Measurements from ENCODE around the gene HSPG2.

DNA sequence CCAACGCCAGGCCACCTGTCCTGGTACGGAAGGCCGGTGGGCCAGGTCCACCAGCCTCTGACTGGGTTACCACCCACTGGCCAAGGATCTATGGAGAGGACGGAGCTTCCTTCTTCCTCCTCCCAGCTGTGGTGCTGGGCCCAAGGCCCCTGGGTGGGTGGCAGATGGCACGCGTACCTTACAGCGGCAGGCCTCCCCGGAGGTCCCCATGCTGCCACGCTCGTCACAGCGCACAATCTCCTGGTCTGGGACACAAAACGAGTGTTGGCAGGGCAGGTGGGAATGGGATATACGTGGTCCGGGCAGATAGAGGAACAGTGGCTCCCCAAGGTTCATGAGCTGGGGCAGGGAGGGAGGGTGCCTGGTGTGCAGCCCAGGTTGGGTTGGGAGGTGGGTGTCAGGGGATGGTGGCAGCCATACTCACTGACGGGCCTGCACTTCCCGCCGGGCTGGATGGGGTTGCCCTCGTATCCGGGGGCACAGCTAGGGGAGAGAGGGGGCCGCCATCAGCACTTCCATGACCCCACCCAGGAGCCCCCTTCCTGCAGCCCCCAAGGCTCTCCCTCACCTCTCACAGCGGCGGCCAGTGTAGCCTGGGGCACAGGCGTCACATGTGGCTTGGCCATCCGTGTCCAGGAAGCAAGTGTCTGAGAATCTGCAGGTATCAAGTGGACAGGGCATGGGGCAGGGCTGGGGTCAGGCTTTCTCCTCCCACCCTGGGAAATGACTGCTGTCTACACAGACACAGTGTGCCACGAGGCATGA, 58.9 kb downstream of the HSPG2 start:
- TF ChIP-seq POLR2AphosphoS5 (IDR thresholded peaks at IDR 0.05; ENCODE audit: low read depth, low read length) (no peak), TAF1 (IDR thresholded peaks at IDR 0.05; ENCODE audit: borderline replicate concordance, low read depth, low read length) (no peak)
